Body of pancreas (tissue), 4 donors: ENCODE results near the gene GATA1.

ENCODE experiments used
- CTCF ChIP-seq, 7 experiments: fragments of 450-650 bp in 4 of 7; fragments of 200-600 bp in 3 of 7; sonication (generic) in 3 of 7; IDR thresholded peaks; one replicate each; pipeline ENCODE4 v1.5.1; 2016 to 2019; ENCODE audit warnings: antibody characterized with exemption in 7 of 7
- POLR2A ChIP-seq, 3 donors: fragments of 450-650 bp; IDR thresholded peaks; one replicate each; pipeline ENCODE4 v1.6.1; 2016; ENCODE audit warnings: antibody characterized with exemption in 3 of 3, mild to moderate bottlenecking in 2 of 3

- TF ChIP-seq CTCF (IDR thresholded peaks at IDR 0.05) (no peak), POLR2A (IDR thresholded peaks at IDR 0.05) (no peak)
These were observed 9.5 kb upstream of the GATA1 start for GRCh38 chrX:48776818-48777439.
